NCI-H187 (cell line): ENCODE results near the gene CT45A1.
"Not testable (repeated sequence)": the region's sequence is repeated elsewhere in the genome, so short reads cannot be mapped to it uniquely, and the experiment has no call there.

Source experiments
- DNase-seq, 2 experiments: peaks; one replicate each; lab custom pipeline; 2025; lab: John Stamatoyannopoulos, UW

CT45A1 gene

GRCh38 chrX:135713183-135713689 is at the start of gene CT45A1:
TSS of gene CT45A1 (plus strand) at chrX:135713639. CDS start at chrX:135718941, 5,302 bp downstream.
- not testable (repeated sequence) for DNase-seq

- not testable (repeated sequence) for DNase-seq
These were observed 40.5 kb upstream of the CT45A1 start for GRCh38 chrX:135672979-135673378.

- no peak for DNase-seq
These were observed 25.3 kb upstream of the CT45A1 start for GRCh38 chrX:135688137-135688536.

- no peak for DNase-seq
These were observed 18.0 kb upstream of the CT45A1 start for GRCh38 chrX:135695471-135695870.

- DNase-seq, result no peak
These were observed 15.8 kb upstream of the CT45A1 start for GRCh38 chrX:135697601-135698000.

GRCh38 chrX:135698924-135699323 is 14.5 kb upstream of the CT45A1 start:
- DNase-seq, result no peak

GRCh38 chrX:135707880-135708279 is 5.6 kb upstream of the CT45A1 start:
- DNase-seq, result no peak

- DNase-seq, result no peak
These were observed 356 bp downstream of the CT45A1 start for GRCh38 chrX:135713795-135714194.

GRCh38 chrX:135734666-135735065 is 21.2 kb downstream of the CT45A1 start:
- not testable (repeated sequence) for DNase-seq

GRCh38 chrX:135737366-135738071 is 24.1 kb downstream of the CT45A1 start:
- DNase-seq, result no peak

GRCh38 chrX:135740681-135741149 is 27.3 kb downstream of the CT45A1 start:
- no peak for DNase-seq

GRCh38 chrX:135741192-135741715 is 27.8 kb downstream of the CT45A1 start:
- DNase-seq, result no peak

- DNase-seq, result not testable (repeated sequence)
These were observed 31.3 kb downstream of the CT45A1 start for GRCh38 chrX:135744739-135745138.

- DNase-seq, result not testable (repeated sequence)
These were observed 54.7 kb downstream of the CT45A1 start, which contains the start of gene CT45A3 for GRCh38 chrX:135768091-135768490. TSS of gene CT45A3 (minus strand) at chrX:135768191. CDS start at chrX:135764444, 3,747 bp downstream.
